ENCODE measurements around the gene G3BP2. TPM values are rescaled to one million over a fixed set of nuclear protein-coding genes. Genes with fewer than 3 reads are reported as not detected.

G3BP2 gene
- total and polyA plus RNA-seq, 9 of the 15 experiments (the other 6 are each of a cell fraction or from before 2014, with no cell fraction given), result 25.2 to 222 (median 130) TPM

DNA sequence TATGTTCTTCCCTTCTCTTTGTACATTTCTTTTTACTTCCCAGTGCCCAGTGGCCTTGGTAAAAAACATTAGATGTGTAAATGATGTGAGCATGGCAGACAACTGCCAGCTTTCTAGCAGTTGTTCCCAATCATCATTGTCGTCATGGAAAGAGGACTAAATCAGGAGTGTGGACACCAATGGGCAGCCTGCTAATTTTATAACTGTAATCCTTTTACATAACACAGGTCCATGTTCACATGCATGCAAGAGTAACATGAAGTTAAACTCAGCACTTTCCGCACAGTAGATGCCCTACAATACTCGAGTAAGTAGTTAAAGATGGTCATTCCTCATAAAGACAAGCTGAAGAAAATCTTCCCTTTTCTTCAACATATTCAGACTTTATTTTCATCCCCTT lies 23.4 kb upstream of the G3BP2 start (continued):
- TF ChIP-seq ZNF165 (CRISPR knock-in tag; IDR thresholded peaks at IDR 0.05; ENCODE audit: borderline replicate concordance) (no peak), ZNF274 (IDR thresholded peaks at IDR 0.05; ENCODE audit: borderline replicate concordance, low read depth, low read length) (no peak), ZNF354B (CRISPR knock-in tag; IDR thresholded peaks at IDR 0.05) (no peak), SMC3 (conservative IDR thresholded peaks at IDR 0.05; ENCODE audit: insufficient read depth, low read depth, low read length) (no peak)

DNA sequence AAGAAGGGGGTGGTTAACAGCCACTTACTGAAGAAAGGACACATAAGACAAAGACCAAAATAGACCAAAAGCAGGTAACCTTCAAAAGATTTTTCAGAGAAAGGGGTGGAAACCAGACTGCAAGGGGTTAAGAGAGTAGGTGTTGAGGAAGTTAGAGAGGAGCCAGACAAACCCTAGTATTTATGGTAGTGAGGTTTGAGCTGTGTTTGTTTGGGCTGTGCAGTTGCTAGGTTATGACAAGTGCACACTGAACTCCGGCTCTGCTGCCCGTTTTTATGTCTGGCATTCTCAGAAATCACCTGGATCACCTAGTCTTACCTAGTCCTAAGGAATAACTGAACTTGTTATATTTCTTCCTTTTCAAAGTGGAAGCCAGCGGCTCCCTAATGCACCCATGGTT lies 22.9 kb upstream of the G3BP2 start:
- peak; percentile 44 for FAIRE-seq
- intact Hi-C loops (cut with micrococcal nuclease) (no loop called here), in situ Hi-C loops (cut with MboI) (no loop called here)
- BruUV-seq (replicated peaks), result no TSS peak
- Histone ChIP-seq H3K27me3 (ENCODE audit: control insufficient read depth in 2 of 2, insufficient read depth in 2 of 2, low read length in 2 of 2) (no peaks in the 10 kb centered on the region), H3K9ac (ENCODE audit: insufficient read depth in 1 of 2, low read depth in 2 of 2, low read length in 2 of 2) (no peak overlapping the region), H3K36me3 (ENCODE audit: control insufficient read depth, insufficient read depth, low read length) (no peaks in the 10 kb centered on the region; the same call in 2 of the 3 replicates), H3K4me2 (ENCODE audit: insufficient read depth, low read length) (no peak overlapping the region), H3K4me1 (replicated peaks in 1 of 2; ENCODE audit: control insufficient read depth in 2 of 2, insufficient read depth in 2 of 2, low read length in 2 of 2) (peaks cover 6 to 8% of the 10 kb centered on the region in 2 experiments; a peak in 2 of 5 replicates), H3K9me3 (replicated peaks; ENCODE audit: control insufficient read depth, insufficient read depth, low read depth, low read length) (no peaks in the 10 kb centered on the region), H3K4me3 (no peak overlapping the region), H3K79me2 (ENCODE audit: control insufficient read depth, insufficient read depth, low read length) (no peaks in the 10 kb centered on the region), H3K27ac (ENCODE audit: extremely low read depth, low read depth, low read length) (no peak overlapping the region), H4K20me1 (replicated peaks; ENCODE audit: control insufficient read depth, insufficient read depth, low read length) (no peaks in the 10 kb centered on the region), H2AFZ (ENCODE audit: low read depth, low read length) (no peak overlapping the region), H3K9me1 (ENCODE audit: control insufficient read depth, insufficient read depth, low read length) (no peaks in the 10 kb centered on the region)
- no peak for DNase-seq (ENCODE audit: extremely low read depth in 1 of 4, low spot score in 3 of 4)
- ATAC-seq, result no peak
- CTCF ChIA-PET (ENCODE audit: low intra/inter-chr PET ratio), result no interaction called here
- 11% methylated on average over 3 of the region's 3 CpGs for whole genome bisulfite sequencing (ENCODE audit: insufficient coverage, low coverage, missing lambda C conversion rate)
- POLR2A ChIA-PET, result no interaction called here
- TF ChIP-seq GTF2E2 (tag; IDR thresholded peaks at IDR 0.05) (no peak), SOX6 (IDR thresholded peaks at IDR 0.05) (no peak), ZNF77 (CRISPR knock-in tag; IDR thresholded peaks at IDR 0.05) (no peak), SETDB1 (IDR thresholded peaks at IDR 0.05; ENCODE audit: low read length) (no peak), ZEB2 (IDR thresholded peaks at IDR 0.05) (no peak)
- TF ChIP-seq, protein P1, sequence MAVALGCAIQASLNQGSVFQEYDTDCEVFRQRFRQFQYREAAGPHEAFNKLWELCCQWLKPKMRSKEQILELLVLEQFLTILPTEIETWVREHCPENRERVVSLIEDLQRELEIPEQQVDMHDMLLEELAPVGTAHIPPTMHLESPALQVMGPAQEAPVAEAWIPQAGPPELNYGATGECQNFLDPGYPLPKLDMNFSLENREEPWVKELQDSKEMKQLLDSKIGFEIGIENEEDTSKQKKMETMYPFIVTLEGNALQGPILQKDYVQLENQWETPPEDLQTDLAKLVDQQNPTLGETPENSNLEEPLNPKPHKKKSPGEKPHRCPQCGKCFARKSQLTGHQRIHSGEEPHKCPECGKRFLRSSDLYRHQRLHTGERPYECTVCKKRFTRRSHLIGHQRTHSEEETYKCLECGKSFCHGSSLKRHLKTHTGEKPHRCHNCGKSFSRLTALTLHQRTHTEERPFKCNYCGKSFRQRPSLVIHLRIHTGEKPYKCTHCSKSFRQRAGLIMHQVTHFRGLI (CRISPR knock-in tag; IDR thresholded peaks at IDR 0.05), result no peak
- TF ChIP-seq, protein P2, sequence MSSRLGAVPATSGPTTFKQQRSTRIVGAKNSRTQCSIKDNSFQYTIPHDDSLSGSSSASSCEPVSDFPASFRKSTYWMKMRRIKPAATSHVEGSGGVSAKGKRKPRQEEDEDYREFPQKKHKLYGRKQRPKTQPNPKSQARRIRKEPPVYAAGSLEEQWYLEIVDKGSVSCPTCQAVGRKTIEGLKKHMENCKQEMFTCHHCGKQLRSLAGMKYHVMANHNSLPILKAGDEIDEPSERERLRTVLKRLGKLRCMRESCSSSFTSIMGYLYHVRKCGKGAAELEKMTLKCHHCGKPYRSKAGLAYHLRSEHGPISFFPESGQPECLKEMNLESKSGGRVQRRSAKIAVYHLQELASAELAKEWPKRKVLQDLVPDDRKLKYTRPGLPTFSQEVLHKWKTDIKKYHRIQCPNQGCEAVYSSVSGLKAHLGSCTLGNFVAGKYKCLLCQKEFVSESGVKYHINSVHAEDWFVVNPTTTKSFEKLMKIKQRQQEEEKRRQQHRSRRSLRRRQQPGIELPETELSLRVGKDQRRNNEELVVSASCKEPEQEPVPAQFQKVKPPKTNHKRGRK (tag; IDR thresholded peaks at IDR 0.05), result no peak
- TF ChIP-seq, protein P3, sequence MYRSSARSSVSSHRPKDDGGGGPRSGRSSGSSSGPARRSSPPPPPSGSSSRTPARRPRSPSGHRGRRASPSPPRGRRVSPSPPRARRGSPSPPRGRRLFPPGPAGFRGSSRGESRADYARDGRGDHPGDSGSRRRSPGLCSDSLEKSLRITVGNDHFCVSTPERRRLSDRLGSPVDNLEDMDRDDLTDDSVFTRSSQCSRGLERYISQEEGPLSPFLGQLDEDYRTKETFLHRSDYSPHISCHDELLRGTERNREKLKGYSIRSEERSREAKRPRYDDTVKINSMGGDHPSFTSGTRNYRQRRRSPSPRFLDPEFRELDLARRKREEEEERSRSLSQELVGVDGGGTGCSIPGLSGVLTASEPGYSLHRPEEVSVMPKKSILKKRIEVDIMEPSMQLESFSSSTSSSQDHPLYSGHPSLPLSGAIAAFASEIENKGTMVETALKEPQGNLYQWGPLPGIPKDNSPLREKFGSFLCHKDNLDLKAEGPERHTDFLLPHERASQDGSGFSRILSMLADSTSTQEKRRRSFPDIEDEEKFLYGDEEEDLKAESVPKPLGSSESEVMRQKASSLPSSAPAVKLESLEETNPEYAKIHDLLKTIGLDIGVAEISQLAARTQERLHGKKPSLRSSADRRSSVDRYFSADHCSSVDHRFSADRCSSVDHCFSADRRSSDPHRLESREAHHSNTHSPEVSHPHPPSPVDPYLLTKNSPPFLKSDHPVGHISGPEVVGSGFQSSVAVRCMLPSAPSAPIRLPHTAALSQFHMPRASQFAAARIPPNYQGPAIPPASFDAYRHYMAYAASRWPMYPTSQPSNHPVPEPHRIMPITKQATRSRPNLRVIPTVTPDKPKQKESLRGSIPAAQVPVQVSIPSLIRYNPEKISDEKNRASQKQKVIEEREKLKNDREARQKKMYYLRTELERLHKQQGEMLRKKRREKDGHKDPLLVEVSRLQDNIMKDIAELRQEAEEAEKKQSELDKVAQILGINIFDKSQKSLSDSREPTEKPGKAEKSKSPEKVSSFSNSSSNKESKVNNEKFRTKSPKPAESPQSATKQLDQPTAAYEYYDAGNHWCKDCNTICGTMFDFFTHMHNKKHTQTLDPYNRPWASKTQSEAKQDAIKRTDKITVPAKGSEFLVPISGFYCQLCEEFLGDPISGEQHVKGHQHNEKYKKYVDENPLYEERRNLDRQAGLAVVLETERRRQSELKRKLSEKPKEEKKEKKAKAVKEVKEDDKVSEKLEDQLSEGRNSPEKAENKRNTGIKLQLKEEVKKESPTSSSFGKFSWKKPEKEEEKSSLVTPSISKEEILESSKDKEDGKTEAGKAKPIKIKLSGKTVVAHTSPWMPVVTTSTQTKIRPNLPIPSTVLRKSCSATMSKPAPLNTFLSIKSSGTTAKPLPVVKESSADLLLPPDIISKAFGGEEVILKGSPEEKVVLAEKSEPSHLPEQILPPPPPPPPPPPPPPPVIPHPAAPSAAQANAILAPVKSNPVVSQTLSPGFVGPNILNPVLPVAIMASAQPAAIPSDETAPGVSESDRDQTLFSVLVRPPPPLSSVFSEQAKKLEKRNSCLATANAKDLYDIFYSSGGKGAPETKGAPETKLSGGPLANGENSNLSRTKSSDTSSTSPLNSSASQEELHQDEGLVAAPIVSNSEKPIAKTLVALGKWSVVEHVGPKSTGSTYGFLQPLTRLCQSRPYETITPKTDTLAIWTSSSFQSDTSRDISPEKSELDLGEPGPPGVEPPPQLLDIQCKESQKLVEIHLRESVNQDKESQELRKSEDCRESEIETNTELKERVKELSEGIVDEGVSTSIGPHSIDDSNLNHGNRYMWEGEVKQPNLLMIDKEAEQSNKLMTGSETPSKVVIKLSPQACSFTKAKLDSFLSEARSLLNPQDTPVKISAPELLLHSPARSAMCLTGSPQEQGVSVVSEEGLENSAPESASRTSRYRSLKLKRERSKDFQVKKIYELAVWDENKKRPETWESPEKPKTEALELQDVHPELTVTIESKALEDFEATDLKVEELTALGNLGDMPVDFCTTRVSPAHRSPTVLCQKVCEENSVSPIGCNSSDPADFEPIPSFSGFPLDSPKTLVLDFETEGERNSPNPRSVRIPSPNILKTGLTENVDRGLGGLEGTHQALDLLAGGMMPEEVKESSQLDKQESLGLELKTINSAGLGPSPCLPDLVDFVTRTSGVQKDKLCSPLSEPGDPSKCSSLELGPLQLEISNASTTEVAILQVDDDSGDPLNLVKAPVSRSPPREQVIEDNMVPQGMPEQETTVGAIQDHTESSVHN (IDR thresholded peaks at IDR 0.05; ENCODE audit: borderline replicate concordance in 1 of 2, low read depth in 1 of 2), result no peak

Data from K562 (cell line).